ENCODE measurements around the gene PHACTR3.

- TF ChIP-seq POLR2AphosphoS5 (IDR thresholded peaks at IDR 0.05): no peak
- no peak for TF ChIP-seq CTCF (IDR thresholded peaks at IDR 0.05)
- TF ChIP-seq POLR2A (IDR thresholded peaks at IDR 0.05): no peak
Observed at GRCh38 chr20:59656417-59656816, 52.1 kb downstream of the PHACTR3 start.
